ENCODE results near the gene PRLR. TPM values are rescaled to one million over a fixed set of nuclear protein-coding genes. Genes with fewer than 3 reads are reported as not detected.

Gene PRLR
- total and polyA plus RNA-seq, 2 of the 8 experiments (the other 6 are each of a cell fraction or from before 2014, with no cell fraction given), result 0.53 to 2.5 TPM

DNA sequence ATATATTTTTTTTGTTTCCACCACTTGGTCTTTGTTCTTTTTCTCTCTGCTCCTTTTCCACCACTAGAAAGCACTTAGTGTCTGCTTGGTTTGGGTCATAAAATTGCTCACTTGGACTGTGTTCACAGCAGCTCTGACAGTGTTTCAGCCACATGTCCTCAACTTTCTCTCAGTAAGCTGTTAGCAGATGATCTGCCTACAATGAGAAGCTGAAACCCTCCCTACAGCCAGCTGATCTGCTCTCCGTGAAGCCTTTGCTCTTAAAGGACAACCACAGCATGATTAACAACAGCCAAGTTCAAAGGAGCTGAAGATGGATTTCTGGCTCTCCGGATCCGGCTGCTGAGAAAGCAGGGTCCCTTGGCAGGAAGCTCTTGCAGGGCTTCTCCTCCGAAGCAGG is 31.6 kb downstream of the PRLR start:
- no peaks in the 10 kb centered on the region for H3K27me3 ChIP-seq (replicated peaks in 1 of 4; ENCODE audit: control insufficient read depth in 3 of 4, extremely low read depth in 1 of 4, insufficient read depth in 3 of 4, low read length in 3 of 4)
- H3K56ac ChIP-seq (replicated peaks; ENCODE audit: insufficient read length, low read depth, low read length), result no peak overlapping the region
- no peak for DNase-seq (ENCODE audit: low read depth in 1 of 2, low spot score in 2 of 2)
- H2AFZ ChIP-seq (ENCODE audit: low read length), result peak overlapping the region; percentile 48; the same call in 1 of the 2 replicates
- H3K23ac ChIP-seq (ENCODE audit: insufficient read length), result no peak overlapping the region
- H2BK120ac ChIP-seq (replicated peaks; ENCODE audit: low read depth, low read length), result no peak overlapping the region
- no peak overlapping the region for H4K91ac ChIP-seq (replicated peaks; ENCODE audit: insufficient read length, low read length)
- no peaks in the 10 kb centered on the region for H3K9me3 ChIP-seq (ENCODE audit: insufficient read depth in 2 of 2, low read depth in 1 of 2, low read length in 1 of 2)
- H2BK12ac ChIP-seq (ENCODE audit: low read depth, low read length), result no peak overlapping the region
- no peak for FAIRE-seq
- H3K23me2 ChIP-seq (ENCODE audit: low read depth, low read length), result no peaks in the 10 kb centered on the region
- no peak overlapping the region for H3K9ac ChIP-seq (replicated peaks in 1 of 4; ENCODE audit: extremely low read depth in 1 of 4, low read depth in 3 of 4, low read length in 3 of 4)
- no peak overlapping the region for H3K4ac ChIP-seq (replicated peaks; ENCODE audit: insufficient read length, low read depth, low read length)
- no peak overlapping the region for H3K4me3 ChIP-seq (ENCODE audit: extremely low read depth in 1 of 4, insufficient read depth in 2 of 4, low read depth in 3 of 4, low read length in 4 of 4)
- no peak overlapping the region for H3K14ac ChIP-seq (ENCODE audit: insufficient read length)
- H2BK20ac ChIP-seq (ENCODE audit: low read length), result no peak overlapping the region
- TF ChIP-seq CREB1 (IDR thresholded peaks at IDR 0.05), result no peak
- TF ChIP-seq SP4 (IDR thresholded peaks at IDR 0.05; ENCODE audit: low read length), result no peak
- no peak for TF ChIP-seq SUZ12 (IDR thresholded peaks at IDR 0.05; ENCODE audit: low read length)
- no peak overlapping the region for H3K27ac ChIP-seq (ENCODE audit: low read depth, low read length)
- no peaks in the 10 kb centered on the region for H3K36me3 ChIP-seq (ENCODE audit: control insufficient read depth in 2 of 4, insufficient read depth in 4 of 4, low read length in 3 of 4)
- WGBS, 2 experiments (ENCODE audit: extremely low coverage in 1 of 2, insufficient coverage in 1 of 2, insufficient read length in 1 of 2, insufficient replicate concordance in 2 of 2, low coverage in 1 of 2, low lambda C conversion rate in 2 of 2, missing lambda C conversion rate in 1 of 2), result 78% methylated on average over 4 of the region's 4 CpGs; no CpG with 5 or more reads in 1 of the 2 experiments
- no peak overlapping the region for H2BK15ac ChIP-seq (ENCODE audit: low read length)
- H3K79me2 ChIP-seq (ENCODE audit: control insufficient read depth in 1 of 2, insufficient read depth in 2 of 2, low read length in 2 of 2), result no peaks in the 10 kb centered on the region
- H3K4me1 ChIP-seq (replicated peaks in 1 of 4; ENCODE audit: control insufficient read depth in 3 of 4, insufficient read depth in 4 of 4, low read length in 3 of 4), result no peaks in the 10 kb centered on the region
- no peaks in the 10 kb centered on the region for H3K79me1 ChIP-seq (ENCODE audit: low read depth, low read length)
- no peak overlapping the region for H3K4me2 ChIP-seq (ENCODE audit: insufficient read depth in 1 of 2, low read depth in 2 of 2, low read length in 2 of 2)
- H4K20me1 ChIP-seq (replicated peaks in 1 of 2; ENCODE audit: control insufficient read depth in 1 of 2, insufficient read depth in 2 of 2, low read length in 2 of 2), result no peaks in the 10 kb centered on the region
- H4K5ac ChIP-seq (ENCODE audit: insufficient read length, low read depth, low read length), result no peak overlapping the region
- CTCF ChIA-PET (ENCODE audit: partially characterized antibody), result interaction anchor here (0.7 to 2.8 kb wide), 14 partner anchors 10 to 401 kb away, joined by 3 to 12 read pairs (median 3); no protein-coding TSS in a partner anchor
- H4K8ac ChIP-seq (ENCODE audit: extremely low read depth, insufficient read depth, low read length), result no peak overlapping the region
- H2AK5ac ChIP-seq (ENCODE audit: low read depth, low read length), result no peak overlapping the region
- no peak overlapping the region for H2BK5ac ChIP-seq (ENCODE audit: low read depth, low read length)
- no peak overlapping the region for H3K18ac ChIP-seq (ENCODE audit: extremely low read depth, low read length)
- POLR2A ChIA-PET (ENCODE audit: partially characterized antibody), result no interaction called here
